T-helper 1 cell (primary cell): ENCODE measurements around the gene MYPOP.
"Not testable (repeated sequence)": the region's sequence is repeated elsewhere in the genome, so short reads cannot be mapped to it uniquely, and the experiment has no call there.

Experiments
- DNase-seq, 5 donors: peaks; one replicate each; pipeline ENCODE4 v3.0.0-alpha.2; 2012 to 2020

MYPOP gene

DNA sequence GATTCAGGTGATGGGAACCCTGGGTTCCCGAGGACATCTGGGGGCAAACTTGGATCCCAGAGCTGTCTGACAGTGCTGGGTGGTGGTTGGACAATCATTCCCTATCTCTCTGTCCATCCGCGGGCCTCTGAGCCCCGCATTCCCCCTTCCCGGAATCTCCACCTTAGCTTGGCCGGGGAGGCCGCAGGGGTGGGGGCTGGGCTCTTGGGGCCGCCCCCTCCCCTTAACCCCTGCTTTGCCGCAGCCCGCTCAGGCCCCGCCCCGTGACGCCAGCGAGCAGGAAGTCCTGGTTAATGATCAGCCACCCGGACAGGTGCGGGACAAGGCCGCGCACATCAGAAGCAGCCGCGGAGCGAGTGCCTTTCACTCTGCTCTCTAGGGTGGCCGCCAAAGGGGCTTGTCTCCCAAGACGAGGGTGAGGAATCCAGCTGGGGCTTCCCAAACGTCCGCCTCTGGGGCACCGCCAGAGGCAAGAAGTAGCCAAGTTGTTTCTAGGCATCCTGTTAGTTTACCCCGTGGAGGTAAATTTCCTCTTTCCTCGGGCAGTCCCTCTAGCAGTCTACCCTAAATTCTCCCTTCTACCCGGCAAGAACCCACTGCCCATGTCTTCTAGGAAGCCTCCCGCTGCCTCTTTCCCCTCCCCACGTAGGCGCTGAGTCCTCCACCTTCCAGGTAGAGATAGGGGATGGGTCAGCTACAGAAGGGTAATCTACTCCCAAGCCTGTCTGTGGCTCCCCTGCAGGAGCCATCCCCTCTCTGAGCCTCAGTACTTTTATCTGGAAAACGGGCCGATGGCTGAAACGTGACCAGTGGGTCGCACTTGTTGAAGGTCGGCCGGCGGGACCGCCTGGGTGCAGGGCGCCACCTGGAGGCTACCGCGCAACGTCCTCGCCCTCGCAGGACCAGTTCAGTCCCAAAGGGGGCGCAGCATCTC is 19.5 kb downstream of the MYPOP start:
- peak; percentile 66 to 84 (median 77) for DNase-seq

DNA sequence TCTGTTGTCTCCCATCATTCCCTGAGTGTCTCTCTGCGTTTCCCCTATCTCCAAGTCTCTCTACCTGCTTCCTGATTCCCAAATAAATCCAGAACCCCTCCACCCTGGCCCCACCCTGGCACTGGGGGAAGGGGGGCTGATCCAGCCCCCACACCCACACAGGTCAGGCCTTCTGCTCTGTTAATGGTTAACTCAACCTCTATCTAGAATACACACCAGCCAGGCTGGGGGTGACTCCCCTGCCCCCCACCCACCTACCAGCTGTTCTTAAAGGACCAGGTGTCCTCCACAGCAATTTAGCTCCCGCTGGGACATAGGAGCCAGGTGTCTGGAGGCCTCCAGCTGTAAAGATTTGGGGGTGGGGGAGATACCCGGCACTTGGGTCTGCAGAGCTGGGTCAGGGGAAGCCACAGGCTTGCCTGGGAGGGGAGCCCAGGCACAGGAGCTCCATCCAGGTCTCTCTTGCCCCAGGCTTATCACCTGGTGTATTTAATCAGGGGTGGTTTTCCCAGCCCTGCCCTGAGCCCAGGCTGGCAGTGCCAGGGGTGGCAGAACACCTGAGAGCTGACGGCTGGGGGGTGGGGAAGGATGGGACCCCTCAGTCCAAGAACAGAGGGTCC is 20.4 kb downstream of the MYPOP start:
- DNase-seq: no peak

DNA sequence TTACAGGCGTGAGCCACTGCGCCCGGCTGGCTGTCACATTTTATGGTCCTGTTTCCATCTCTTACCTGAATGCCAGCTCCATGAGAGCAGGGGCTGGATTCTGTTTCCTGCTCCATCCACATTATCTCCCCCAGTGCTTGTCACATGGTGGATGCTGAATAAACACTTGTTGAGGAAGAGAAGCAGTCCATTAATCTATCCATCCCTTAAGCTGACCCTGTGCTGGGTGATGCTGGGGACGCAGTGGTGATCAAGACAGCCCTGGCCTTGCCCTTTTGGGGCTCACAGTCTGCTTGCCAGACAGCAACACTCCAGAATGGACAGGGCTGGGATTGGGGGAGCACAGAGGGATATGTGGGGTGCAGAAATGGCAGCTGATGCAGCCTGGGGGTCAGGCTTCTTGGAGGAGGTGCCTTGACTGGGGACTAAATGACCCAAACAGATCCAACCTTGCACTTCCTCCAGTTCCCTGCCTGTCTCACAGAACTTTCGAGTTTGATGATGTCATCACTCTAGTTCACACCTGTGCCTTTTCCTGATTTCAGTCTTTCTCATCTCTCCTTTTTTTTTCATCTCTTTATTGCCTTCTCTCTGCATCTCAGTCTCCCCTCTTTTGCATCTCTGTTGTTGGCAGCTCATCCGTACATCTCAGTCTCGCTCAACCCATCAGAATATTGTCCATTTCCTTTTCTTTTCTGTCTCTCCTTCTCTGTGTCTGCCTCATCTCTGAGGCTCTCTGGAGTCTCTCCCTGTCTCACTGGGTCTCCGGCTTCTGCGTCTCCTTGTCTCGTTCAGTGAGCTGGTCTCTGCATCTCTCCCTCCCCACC is 21.1 kb downstream of the MYPOP start:
- no peak for DNase-seq

DNA sequence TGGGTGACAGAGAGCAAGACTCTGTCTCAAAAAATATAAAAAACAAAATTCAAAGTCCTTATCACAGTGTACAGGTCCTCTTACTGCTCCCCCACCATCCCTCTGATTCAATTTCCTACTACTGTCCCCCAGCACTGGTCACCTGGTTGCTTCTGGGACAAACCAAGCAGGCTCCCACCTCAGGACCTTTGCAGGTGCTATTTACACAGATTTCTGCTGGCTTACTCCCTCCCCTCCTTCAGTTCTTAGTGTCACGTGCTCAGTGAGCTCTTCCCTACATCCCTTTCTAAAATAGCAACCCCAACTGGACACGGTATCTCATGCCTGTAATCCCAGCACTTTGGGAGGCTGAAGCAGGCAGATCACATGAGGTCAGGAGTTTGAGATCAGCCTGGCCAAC is 22.4 kb downstream of the MYPOP start:
- DNase-seq: no peak

GRCh38 chr19:45879055-45879454 is 23.4 kb downstream of the MYPOP start:
- DNase-seq: no peak

DNA sequence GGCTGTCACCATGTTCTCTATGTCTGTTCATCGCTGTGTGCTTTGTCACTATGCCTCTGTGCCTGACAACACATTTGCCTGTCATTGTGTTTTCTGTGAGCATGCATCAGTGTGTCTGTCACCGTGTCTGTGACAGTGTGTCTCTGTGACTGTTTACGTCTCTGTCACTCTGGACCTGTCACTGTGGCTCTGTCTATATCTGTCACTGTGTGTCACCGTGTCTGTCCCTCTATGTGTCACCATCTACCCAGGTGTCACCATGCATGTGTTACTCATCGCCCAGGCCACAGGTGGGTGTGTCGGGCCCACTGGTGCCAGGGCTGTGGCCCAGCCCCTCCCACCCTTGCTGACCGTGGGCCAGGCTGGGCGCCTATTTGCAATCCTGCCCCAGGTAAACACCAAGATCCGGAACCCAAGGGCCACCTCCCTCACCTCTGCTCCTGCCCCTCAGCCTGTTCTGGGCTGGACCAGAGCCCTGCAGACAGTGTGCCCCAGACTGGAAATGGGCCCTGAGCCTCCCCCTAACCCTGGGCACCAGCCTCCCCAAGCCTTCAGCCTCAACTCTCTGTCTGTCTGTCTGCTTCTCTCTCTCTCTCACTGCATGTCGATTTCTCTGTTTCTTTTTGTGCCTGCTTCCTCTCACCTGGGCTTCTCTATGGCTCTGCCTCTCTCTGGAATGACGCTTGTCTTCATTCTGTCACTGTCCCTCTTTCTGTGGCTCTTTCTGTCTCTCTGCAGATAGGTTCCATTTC is 24.2 kb downstream of the MYPOP start:
- no peak for DNase-seq

DNA sequence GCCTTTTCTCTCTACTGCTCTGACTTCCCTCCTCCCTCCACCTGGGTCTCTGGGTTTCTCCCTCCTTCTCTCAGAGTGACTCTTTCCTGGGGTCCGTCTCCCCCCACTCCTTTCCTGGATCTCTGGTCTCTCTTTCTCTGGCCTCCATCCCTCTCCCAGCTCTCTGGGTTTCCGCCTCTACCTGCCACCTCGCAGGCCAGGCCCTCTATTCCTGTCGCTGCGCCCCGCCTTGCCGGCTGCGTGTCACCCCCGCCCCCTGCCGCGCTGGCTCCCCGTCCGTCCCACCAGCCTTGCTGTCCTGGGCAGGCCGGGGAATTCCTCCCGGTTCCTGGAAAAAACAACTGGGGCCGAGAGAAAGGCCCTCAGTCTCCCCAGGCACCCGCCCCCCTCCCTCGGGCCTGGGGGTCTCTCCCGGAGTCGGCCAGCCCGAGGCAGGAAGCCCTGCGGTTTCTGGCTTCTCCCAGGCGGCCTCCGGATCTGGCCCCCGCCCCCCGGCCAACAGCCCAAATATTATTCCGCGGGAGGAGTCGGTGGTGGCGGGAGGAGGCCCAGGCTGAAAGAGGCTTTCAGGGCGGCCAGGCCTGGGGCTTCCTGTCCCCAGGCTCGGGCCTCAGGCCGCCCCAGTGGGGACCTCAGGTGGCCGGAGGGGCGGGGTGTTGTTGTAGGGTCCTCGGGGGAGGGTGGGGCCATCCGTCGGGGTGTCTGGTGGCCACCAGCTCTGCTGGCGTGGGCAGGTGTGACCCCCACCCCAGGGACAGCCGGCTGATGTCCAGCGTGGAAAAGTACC is 25.8 kb downstream of the MYPOP start:
- DNase-seq: no peak

DNA sequence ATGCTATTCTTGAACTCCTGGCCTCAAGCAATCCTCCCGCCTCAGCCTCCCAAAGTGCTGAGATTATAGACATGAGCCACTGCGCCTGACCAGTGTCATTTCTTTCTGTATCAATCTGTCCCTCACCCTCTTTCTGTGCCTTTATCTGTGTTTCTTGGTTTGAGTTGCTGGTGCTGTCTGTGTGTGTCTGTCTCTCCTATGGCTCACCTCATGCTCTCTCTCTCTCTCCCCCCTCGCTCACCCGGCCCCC is 26.3 kb downstream of the MYPOP start:
- DNase-seq: no peak

DNA sequence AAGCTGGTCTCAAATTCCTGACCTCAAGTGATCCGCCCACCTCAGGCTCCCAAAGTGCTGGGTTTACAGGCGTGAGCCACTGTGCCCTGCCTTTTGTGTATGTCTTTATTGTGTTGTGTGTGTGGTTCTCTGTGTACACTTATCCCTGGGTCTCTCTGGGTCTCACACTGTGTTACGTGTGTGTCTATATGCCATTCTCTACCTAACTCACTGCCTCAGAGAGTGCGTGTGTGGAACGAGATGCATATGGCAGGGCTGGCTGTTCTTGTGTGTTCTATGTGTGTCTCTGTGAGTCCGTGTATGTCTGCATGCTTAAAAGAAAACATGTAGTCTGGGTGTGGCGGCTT is 27.8 kb downstream of the MYPOP start:
- DNase-seq: no peak

DNA sequence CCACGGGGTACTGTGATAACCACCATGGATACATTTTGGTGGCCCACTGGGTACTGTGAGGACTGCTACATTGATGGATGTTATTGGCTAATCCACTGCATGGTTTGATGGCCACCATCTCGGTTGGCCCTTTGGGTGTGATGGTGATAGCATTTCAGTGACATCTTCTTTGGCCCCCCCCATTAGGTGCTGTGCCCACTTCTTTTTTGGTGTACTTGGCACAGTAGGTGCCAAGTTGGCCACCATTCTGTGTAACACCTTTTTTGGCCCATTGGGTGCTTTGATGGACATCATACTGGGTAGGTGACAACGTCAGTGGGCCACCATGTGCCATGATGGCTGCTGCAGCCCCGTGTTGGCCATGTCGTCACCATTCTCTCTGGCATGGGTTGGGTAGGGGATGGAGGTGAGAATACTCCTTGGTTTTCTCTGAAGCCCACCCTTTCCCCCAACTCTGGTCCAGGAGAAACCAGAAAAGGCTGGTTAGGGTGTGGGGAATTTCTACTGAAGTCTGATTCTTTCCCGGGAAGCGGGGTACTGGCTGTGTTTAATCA is 29.1 kb downstream of the MYPOP start:
- no peak for DNase-seq

DNA sequence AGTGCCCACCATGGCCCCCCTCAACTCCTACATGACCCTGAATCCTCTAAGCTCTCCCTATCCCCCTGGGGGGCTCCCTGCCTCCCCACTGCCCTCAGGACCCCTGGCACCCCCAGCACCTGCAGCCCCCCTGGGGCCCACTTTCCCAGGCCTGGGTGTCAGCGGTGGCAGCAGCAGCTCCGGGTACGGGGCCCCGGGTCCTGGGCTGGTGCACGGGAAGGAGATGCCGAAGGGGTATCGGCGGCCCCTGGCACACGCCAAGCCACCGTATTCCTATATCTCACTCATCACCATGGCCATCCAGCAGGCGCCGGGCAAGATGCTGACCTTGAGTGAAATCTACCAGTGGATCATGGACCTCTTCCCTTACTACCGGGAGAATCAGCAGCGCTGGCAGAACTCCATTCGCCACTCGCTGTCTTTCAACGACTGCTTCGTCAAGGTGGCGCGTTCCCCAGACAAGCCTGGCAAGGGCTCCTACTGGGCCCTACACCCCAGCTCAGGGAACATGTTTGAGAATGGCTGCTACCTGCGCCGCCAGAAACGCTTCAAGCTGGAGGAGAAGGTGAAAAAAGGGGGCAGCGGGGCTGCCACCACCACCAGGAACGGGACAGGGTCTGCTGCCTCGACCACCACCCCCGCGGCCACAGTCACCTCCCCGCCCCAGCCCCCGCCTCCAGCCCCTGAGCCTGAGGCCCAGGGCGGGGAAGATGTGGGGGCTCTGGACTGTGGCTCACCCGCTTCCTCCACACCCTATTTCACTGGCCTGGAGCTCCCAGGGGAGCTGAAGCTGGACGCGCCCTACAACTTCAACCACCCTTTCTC is 30.1 kb downstream of the MYPOP start:
- no peak for DNase-seq

- DNase-seq: no peak
These were observed 31.6 kb downstream of the MYPOP start for GRCh38 chr19:45870798-45871197.

GRCh38 chr19:45867241-45867640 is 35.2 kb downstream of the MYPOP start:
- DNase-seq: not testable (repeated sequence)

DNA sequence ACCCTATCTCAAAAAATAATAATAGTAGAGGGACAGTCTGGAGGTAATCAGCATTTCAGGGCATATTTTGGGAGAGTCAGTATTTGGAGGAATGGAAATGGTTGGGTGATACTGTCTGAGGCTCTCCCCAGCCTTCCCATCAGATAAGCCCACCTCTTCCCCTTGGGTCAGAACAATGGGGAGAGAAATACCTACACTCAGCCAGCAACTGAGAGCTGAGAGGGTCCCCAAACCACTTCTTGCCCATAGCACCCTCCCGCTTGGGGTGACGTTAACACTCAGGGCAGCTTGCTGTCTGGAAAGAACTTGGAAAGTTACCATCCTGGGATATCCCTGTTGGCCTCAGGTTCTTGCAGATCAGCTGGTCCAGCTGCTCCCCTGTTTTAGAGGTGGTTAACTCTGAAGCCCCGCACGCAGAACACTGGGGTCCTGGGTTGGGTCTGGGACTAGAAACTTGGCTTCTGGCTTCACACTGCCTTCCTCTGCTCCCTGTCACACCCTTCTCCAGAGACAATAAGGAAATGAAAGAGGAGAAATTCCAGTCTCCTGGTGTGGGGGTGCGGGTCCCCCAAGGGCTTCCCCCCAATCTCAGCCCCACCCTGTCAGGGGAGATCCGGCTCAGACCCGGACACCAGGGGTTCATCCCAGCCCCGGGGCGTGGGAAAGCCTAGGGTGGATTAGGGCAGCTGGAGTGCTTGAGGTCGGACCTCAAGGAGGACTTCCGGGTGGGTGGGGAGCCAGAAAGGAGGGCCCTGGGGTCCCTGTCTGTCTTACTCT is 35.8 kb downstream of the MYPOP start:
- DNase-seq: no peak

GRCh38 chr19:45865269-45865948 is 37.0 kb downstream of the MYPOP start:
- no peak for DNase-seq

DNA sequence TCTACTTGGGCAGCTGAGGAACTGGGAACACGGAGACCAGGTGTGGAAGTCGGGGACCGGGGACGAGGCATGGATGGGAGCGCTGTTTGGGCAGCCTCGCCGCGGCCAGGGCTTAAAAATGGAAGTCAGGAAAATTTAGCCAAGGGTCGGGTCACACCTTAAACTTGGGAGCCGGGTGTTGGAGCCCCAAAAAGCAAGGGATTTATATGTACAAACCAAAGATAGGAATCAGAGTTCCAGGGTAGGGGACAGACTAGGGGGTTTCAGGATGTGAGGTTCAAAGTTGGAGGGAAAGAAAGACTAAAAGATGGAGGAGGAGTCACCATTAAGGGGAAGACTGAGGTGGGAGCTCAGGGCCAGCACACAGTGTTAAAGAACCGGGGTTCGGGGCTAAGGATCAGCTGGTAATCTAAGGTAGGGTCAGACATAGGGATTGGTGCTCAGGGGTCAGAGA is 37.8 kb downstream of the MYPOP start:
- DNase-seq: no peak

GRCh38 chr19:45863840-45864628 is 38.4 kb downstream of the MYPOP start, which contains the start of gene FOXA3:
Gene FOXA3, plus strand, starts transcription at chr19:45864326. Its CDS starts 131 bp downstream, at chr19:45864457.
- DNase-seq: peak in 2 of 5 donors; percentile 62 to 66

DNA sequence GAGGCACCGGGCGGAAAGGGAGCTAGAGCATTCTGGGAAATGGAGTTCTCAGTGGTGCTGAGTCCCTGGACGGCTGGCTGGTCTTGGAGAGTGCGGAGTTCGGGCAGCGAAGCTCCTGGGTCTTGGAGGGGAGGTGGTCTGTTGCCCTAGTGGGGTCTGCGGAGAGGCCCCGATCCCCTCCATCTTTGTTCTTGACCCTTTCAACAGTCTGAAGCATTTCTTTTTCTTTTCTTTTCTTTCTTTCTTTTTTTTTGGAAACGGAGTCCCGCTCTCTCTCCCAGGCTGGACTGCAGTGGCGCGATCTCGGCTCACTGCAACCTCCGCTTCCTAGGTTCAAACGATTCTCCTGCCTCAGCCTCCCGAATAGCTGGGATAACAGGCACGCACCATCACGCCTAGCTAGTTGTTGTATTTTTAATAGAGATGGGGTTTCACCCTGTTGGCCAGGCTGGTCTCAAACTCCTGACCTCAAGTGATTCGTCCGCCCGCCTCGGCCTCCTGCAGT is 39.0 kb downstream of the MYPOP start:
- no peak for DNase-seq
